Heart left ventricle (tissue), 16 donors: ENCODE results near the gene XYLT1. TPM values are rescaled to one million over a fixed set of nuclear protein-coding genes. Genes with fewer than 3 reads are reported as not detected.

ENCODE experiments used
- ATAC-seq, 4 donors: fragments of 200-7000 bp; cut with Tn5 transposase; one replicate each; pipeline ENCODE4 v1.9.1; 2020 to 2022; ENCODE audit warnings: moderate library complexity in 4 of 4, mild to moderate bottlenecking in 3 of 4, moderate number of reproducible peaks in 1 of 4
- DNase-seq, 5 donors: peaks; one replicate each; pipeline ENCODE4 v3.0.0-alpha.2; 2020
- H3K27ac ChIP-seq, 12 donors: fragments of 200-600 bp; sonication (generic) in 4 of 12; one replicate each; pipeline versions ENCODE4 v1.5.0 to v1.8.0; 2016 to 2022; ENCODE audit warnings: mild to moderate bottlenecking in 2 of 12
- H3K27me3 ChIP-seq, 9 donors: fragments of 200-600 bp; sonication (generic) in 2 of 9; one replicate each; pipeline versions ENCODE4 v1.5.1 to v1.8.0; 2016 to 2022; ENCODE audit warnings: mild to moderate bottlenecking in 3 of 9
- H3K36me3 ChIP-seq, 9 donors: fragments of 200-600 bp; sonication (generic) in 2 of 9; one replicate each; pipeline versions ENCODE4 v1.5.0 to v1.8.0; 2018 to 2022; ENCODE audit warnings: mild to moderate bottlenecking in 2 of 9
- H3K4me1 ChIP-seq, 12 donors: fragments of 200-600 bp; sonication (generic) in 4 of 12; one replicate each; pipeline versions ENCODE4 v1.5.0 to v1.8.0; 2016 to 2022; ENCODE audit warnings: mild to moderate bottlenecking in 3 of 12
- H3K4me3 ChIP-seq, 12 donors: fragments of 200-600 bp; sonication (generic) in 4 of 12; one replicate each; pipeline versions ENCODE4 v1.5.0 to v1.8.0; 2017 to 2022; ENCODE audit warnings: mild to moderate bottlenecking in 9 of 12, moderate library complexity in 4 of 12
- H3K9me3 ChIP-seq, 12 donors: fragments of 200-600 bp; sonication (generic) in 4 of 12; one replicate each; pipeline versions ENCODE4 v1.5.0 to v1.8.0; 2016 to 2022; ENCODE audit warnings: mild to moderate bottlenecking in 1 of 12
- POLR2A ChIP-seq, 2 donors: fragments of 450-650 bp; IDR thresholded peaks; one replicate each; pipeline ENCODE4 v1.6.1; 2017; ENCODE audit warnings: antibody characterized with exemption in 2 of 2, mild to moderate bottlenecking in 2 of 2, moderate library complexity in 2 of 2
- WGBS, 4 donors: extraction: QIAGEN DNeasy Blood & Tissue Kit in 2 of 4; methylation state at CpG; one replicate each; pipeline versions ENCODE4 v1.1.5 to v1.1.7; 2013 to 2018; 5-methylcytosine and 5-hydroxymethylcytosine counted together
- intact Hi-C, 10 donors: fragments of 100-400 bp; cut with DNase I; formaldehyde crosslinking; loops; one replicate each; pipeline versions ENCODE4 v1.11.1 to v1.14.2; 2022
- polyA plus RNA-seq, 2 donors: library from polyadenylated mRNA; stranded (reverse); fragments of 200-250 nt; gene quantifications; one replicate each; pipeline ENCODE4 v1.2.3, GENCODE V29; 2013
- total RNA-seq, 9 donors: library from RNA; depleted of rRNA in 2 of 9; stranded (reverse); fragments of >200 nt in 2 of 9; fragmentation: NEBNext Ultra II Directional in 3 of 9; extraction: Animal tissue kit (Norgen Biotek cat#: 25700) in 3 of 9; gene quantifications; one replicate each; pipeline versions ENCODE4 v1.1.0 to v1.2.4, GENCODE V29; 2016 to 2023
- TF ChIP-seq, protein P1 (sequence below), 12 donors: fragments of 200-600 bp; sonication (generic) in 4 of 12; IDR thresholded peaks; one replicate each; pipeline versions ENCODE4 v1.5.0 to v1.8.0; 2018 to 2022; ENCODE audit warnings: antibody characterized with exemption in 12 of 12, mild to moderate bottlenecking in 5 of 12
- donor health status: ischemic (EF 13 %, LVEDD 7.1; RV severe dilation, severe dysfunction).
- donor health status: healthy with polysubstance abuse.
- donor health status: DM: no; HTN: yes; CAD: no.
- donor health status: DM: no; HTN: no; CAD: no.
- donor health status: ischemic (EF 25% LVEDD 6.9; RV normal size, moderate dysfunction).
- donor health status: ischemic (EF 25% LVEDD 5.7; RV mildly dilated, moderate dysfunction).
- donor health status: healthy.
- donor health status: DM: yes; HTN: yes; CAD: no.
- donor health status: ischemic (EF 35%, LVEDD 5.7; RV mildly dilated, moderate dysfunction).
- donor health status: nonischemic (EF 11% LVEDD 7.7; RV severe dilation, severe dysfunction).
- donor health status: DM: yes; HTN: yes; CAD: no.
- donor health status: PGD.
- donor health status: ischemic (EF 29% LVEDD 5.4; RV normal size, mild dysfunction).
- donor health status: nonischemic (EF 23%, LVEDD 6.1; RV moderate dilation, normal function).

XYLT1 gene
- total and polyA plus RNA-seq, 11 donors: 0.46 to 12.3 (median 2.4) TPM

DNA sequence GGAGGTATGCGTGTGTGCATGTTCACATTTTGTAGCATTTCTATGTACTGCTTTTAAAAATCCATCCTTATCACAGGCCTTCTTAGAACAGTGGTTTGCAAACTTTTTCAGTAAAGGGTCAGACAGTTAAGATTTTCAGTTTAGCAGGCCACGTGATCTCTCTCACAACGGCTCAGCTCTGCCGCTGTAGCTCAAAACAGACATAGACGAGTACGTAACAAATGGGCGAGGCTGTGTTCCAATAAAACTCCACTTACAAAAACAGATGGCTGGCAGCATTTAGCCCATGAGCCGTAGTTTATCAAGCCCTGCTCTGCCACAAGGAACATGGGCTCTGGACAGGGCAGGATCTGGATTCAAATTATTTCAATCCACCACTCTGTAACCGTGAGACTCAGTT is 141.8 kb downstream of the XYLT1 start:
- TF ChIP-seq, protein P1, sequence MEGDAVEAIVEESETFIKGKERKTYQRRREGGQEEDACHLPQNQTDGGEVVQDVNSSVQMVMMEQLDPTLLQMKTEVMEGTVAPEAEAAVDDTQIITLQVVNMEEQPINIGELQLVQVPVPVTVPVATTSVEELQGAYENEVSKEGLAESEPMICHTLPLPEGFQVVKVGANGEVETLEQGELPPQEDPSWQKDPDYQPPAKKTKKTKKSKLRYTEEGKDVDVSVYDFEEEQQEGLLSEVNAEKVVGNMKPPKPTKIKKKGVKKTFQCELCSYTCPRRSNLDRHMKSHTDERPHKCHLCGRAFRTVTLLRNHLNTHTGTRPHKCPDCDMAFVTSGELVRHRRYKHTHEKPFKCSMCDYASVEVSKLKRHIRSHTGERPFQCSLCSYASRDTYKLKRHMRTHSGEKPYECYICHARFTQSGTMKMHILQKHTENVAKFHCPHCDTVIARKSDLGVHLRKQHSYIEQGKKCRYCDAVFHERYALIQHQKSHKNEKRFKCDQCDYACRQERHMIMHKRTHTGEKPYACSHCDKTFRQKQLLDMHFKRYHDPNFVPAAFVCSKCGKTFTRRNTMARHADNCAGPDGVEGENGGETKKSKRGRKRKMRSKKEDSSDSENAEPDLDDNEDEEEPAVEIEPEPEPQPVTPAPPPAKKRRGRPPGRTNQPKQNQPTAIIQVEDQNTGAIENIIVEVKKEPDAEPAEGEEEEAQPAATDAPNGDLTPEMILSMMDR (IDR thresholded peaks at IDR 0.05): no peak
- TF ChIP-seq POLR2A (IDR thresholded peaks at IDR 0.05): no peak
- no peaks in the 10 kb centered on the region for H3K9me3 ChIP-seq
- H3K36me3 ChIP-seq: no peaks in the 10 kb centered on the region
- DNase-seq: peak in 1 of 5 donors; percentile 51
- WGBS, 4 donors: 50 to 65% (median 63%) methylated on average over 9 of the region's 9 CpGs
- H3K27ac ChIP-seq: peak overlapping the region in 6 of 12 donors; percentile 11 to 80 (median 46)
- intact Hi-C loops: no loop called here
- ATAC-seq: peak; percentile 18 to 56 (median 50)
- no peaks in the 10 kb centered on the region for H3K27me3 ChIP-seq
- no peak overlapping the region for H3K4me3 ChIP-seq
- peaks cover 0 to 25% (median 0%) of the 10 kb centered on the region in 12 donors for H3K4me1 ChIP-seq

DNA sequence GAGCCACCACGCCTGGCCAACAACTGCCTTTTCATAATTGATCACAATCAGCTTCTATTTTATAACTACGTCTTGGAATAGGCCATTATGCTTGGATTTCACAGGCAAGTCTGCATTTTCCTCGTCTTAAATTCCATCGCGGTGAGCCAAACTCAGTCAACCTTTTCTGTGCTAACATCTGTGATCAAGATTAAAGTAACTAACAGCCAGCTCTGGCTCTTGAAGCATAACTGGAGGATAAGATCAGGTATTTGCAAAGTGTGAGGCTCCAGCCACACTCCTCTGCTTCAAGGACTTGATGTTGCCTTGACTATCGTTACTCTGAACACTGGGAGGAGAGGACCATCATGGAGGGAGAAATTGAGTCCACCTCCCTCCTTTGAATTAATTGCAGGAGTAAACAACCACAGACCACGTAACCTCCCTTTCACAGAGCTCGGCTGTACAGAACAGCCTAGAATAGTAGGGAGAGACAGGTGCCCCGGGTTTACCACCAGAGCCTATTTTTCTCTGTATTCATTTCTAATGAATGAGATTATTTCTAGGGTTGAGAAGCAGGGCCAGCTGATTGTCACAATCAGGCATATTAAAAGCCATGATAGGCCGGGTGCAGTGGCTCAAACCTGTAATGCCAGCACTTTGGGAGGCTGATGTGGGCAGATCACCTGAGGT is 143.0 kb downstream of the XYLT1 start:
- ATAC-seq (no peak), DNase-seq (no peak)
- TF ChIP-seq, protein P1 (IDR thresholded peaks at IDR 0.05): no peak
- no peak for TF ChIP-seq POLR2A (IDR thresholded peaks at IDR 0.05)
- Histone ChIP-seq H3K27me3 (no peaks in the 10 kb centered on the region), H3K36me3 (no peaks in the 10 kb centered on the region), H3K4me1 (peaks cover 0 to 25% (median 0%) of the 10 kb centered on the region in 12 donors), H3K4me3 (no peak overlapping the region), H3K27ac (peak overlapping the region in 1 of 12 donors; percentile 80), H3K9me3 (no peaks in the 10 kb centered on the region)
- intact Hi-C loops: no loop called here
- 93 to 97% (median 96%) methylated on average over 10 of the region's 10 CpGs for WGBS, 4 donors

DNA sequence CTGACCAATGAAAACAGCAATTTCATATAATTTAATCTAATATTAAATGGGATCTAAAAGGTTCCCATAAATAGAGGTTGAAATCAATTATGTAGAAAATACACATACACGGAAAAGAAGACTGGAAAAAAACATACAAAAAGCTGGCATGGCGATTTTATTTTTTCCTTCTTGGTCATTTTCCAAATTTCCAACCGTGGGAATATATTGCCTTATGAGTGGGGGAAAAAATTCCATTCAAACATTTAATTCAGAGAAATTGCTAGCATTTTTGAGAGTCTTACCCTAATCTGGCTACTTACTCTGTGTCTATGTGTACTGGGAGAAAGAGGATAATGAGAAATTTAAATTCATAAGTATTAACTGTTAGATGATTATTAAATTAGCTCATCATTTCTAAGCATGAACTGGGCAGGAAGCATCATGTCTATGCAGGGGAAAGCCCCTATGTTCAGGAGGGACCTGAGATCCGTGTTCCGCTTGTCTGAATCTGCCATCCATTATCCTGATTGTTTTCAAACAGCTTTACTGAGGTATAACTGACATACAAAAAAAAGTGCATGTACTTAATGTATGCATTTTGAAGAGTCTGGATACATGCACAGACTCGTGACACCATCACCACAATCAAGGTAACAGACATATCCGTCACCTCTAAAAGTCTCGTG is 145.2 kb downstream of the XYLT1 start:
- H3K4me3 ChIP-seq: no peak overlapping the region
- TF ChIP-seq, protein P1 (IDR thresholded peaks at IDR 0.05): no peak
- no peak for TF ChIP-seq POLR2A (IDR thresholded peaks at IDR 0.05)
- H3K27ac ChIP-seq: no peak overlapping the region
- WGBS, 4 donors: 79 to 84% (median 80%) methylated on average over 8 of the region's 8 CpGs
- intact Hi-C loops: no loop called here
- no peaks in the 10 kb centered on the region for H3K9me3 ChIP-seq
- ATAC-seq (no peak), DNase-seq (no peak)
- H3K27me3 ChIP-seq: no peaks in the 10 kb centered on the region
- H3K4me1 ChIP-seq: peaks cover 0 to 19% (median 1%) of the 10 kb centered on the region in 12 donors
- no peaks in the 10 kb centered on the region for H3K36me3 ChIP-seq

DNA sequence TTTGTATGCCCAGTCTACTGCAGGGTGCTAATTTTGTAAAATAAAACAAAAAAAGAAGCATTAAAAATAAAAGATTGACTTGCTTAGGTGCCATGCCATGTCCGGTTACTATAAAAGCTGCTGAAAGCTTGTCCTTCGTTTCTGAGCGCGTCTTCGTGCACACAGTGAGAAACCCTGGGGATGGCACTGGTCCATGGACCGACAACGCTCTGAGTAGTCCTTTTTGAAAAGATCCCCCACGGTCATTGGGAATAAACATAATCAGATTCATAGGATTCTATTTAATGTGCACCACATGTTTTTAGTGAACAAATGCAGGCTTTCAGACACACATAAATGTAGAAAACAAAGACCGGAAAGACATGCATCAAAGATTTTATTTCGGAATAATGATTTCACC is 146.3 kb downstream of the XYLT1 start:
- WGBS, 4 donors: 85 to 94% (median 88%) methylated on average over 10 of the region's 10 CpGs
- intact Hi-C loops: no loop called here
- Histone ChIP-seq H3K9me3 (no peaks in the 10 kb centered on the region), H3K27ac (peak overlapping the region in 1 of 12 donors; percentile 15), H3K4me1 (peaks cover 0 to 23% (median 1%) of the 10 kb centered on the region in 12 donors), H3K4me3 (no peak overlapping the region), H3K36me3 (no peaks in the 10 kb centered on the region), H3K27me3 (no peaks in the 10 kb centered on the region)
- TF ChIP-seq POLR2A (IDR thresholded peaks at IDR 0.05): no peak
- TF ChIP-seq, protein P1 (IDR thresholded peaks at IDR 0.05): no peak
- no peak for DNase-seq
- ATAC-seq: no peak
